Stimulated activated CD4-positive, alpha-beta T cell treated with anti-CD3 and anti-CD28 coated beads, Interleukin-15, amount 100 ng/mL, for 1 hour (primary cell): ENCODE data around the gene CD40.

Experiments
- DNase-seq, 2 donors: peaks; one replicate each; pipeline ENCODE4 v3.0.0-alpha.2; 2020; ENCODE audit warnings: low read depth in 1 of 2, low spot score in 1 of 2

CD40 gene

DNA sequence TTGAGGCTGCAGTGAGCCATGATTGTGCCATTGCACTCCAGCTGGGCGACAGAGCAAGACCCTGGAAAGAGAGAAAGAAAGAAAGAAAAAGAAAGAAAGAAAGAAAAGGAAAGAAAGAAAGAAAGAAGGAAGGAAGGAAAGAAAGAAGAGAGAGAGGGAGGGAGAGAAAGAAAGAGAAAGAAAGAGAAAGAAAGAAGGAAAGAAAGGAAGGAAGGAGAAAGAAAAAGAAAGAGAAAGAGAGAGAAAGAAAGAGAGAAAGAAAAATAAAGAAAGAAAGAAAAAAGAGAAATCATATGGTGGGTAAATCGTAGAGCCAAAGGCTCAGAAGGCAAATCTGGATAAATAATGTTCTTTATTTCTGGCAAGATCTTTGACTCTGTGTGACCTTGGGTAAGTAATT is 53.4 kb downstream of the CD40 start:
- DNase-seq = no peak

DNA sequence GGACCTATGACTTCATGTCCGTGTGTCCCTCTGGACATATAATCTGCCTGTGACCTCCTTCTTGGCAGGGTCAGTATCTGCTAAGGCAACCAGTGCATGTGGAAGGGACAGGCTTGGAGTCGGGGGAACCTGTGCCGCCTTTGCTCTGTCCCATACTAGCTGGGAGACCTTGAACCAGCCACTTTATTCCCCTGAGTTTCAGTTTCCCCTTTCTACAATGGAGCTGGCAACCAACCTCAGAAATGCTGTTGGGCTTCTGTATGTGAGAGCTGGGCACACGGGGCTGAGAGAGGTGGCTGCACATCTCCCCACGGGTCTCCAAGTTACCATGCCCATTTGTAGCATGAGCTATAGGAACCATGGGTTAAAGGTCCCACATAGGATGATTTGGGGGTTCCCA is 53.8 kb downstream of the CD40 start:
- DNase-seq = no peak

DNA sequence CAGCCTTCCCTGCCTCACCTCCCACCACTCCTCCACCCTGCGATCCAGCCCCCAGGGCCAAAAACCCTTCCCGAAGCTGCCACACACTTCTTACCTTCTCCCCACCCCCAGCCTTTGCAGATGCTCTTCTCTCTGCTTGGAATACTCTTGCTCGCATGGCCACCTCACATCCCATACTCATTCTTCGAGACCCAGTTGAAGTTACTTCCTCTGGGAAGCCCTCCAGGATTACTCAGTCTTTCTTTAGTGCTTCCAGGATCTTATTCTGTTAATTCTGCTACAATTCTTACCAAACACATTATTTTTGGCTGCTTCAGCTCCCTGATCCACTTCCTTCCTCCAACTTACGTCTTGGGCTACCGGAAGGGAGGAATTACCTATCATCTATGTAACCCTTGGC is 54.3 kb downstream of the CD40 start:
- no peak for DNase-seq

DNA sequence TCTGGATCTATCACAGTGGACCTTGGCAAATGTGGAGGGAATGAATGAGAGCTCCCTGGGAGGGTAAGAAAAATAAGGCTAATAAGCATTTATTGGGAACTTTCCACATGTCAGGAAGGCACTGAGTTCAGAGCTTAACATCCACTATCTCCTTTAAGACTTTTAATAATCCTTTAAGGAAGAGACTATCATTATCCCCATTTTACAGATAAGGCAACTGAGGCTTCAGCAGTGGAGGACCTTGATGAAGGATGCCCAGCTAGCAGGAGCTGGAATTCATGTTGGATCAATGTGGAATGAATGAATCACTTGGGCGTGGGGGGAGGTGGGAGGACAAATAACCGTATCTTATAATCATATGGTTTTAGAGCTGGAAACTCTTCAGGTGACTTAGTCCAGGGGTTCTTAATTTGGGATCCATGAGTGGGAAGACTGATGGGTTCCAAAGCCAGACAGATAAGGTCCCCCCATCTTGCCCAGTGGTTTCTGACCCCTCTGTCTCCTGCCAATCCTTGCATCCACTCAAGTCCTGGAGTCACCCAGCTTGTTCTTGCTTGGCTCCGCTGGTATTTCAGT is 54.9 kb downstream of the CD40 start:
- DNase-seq = no peak

DNA sequence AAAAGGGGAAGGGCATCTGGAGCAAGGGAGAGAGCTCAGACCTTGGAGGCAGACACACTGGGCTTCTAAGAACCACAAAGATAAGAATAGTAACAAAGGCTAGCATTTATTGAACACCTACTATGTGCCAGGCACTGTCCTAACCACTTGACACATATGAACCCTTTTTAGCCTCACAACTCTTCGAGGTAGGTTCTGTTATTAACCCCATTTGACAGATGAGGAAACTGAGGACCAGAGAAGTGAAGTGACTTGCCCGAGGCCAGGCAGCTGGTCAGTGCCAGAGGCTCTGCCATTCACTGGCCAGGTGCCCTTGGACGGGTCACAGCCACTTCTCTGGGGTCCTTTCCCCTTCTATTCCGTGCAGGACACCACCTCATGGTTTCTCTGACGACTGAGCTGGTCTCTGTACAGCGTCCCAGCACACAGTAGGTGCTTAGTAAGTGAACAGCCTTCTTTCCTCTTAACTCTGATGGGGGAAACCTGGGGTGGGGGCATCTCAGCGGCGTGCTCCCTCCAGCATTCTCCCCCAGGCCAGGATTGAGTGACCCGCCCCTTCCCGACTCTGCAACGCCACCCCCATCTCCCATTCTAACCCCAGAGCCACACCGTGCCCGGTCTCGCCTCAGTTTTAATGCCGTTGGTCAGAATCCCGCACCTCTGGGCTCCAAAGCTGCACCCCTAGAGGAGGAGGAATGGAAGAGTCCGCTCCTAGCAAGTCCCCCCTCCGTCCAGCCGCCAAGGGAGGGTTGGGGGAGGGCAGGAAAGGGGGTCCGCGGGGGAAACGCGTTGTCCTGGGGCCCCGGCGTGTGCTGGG is 55.7 kb downstream of the CD40 start:
- no peak for DNase-seq

DNA sequence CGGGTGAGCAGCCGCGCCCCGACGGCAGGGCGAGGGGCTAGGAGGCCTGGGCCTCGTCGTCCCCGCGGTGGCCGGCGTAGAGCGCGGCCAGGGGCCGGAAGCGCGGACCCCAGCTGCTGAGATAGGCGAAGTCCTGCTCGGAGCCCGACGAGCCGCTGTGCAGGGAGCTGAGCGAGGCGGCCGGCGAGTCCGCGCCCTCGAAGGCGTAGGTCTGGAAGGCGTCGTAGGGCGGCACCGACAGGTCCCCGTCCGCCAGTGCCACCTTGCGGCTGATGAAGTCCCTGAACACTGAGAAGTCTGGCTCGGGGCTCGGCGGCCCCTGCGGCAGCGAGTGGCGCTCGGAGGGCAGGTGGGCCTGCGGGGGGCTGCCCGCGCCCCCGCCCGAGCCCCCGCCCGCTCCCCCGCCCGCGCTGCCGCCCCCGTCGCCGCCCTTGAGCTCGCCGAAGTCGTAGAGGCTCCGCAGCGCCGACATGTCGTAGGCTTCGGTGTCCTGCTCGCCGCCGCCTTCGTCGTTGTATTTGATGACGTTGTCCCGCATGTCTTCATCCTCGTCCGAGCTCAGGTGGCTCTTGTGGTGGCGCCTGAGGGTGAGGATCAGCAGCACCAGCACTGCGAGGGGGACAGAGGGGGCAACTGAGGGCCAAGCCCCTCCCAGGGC is 56.5 kb downstream of the CD40 start:
- DNase-seq = peak; percentile 35 to 68

DNA sequence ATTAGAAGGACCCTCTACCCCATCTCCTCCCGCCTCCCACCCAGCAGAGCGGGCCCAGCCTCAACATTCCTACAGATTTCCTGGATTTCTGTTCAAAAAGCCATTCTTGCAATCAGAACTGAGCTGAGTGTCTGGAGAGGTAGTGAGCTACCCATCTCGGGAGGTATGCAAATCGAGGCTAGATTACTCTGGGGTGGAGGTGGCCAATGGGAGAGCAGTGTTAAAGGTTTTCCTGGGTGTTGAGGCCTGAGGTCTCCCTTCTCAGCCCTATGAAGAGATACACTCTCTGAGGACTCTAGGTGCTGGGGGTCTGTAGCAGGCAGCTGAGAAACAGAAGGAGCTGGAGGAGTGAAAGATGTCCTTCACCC is 57.0 kb downstream of the CD40 start:
- DNase-seq = no peak

DNA sequence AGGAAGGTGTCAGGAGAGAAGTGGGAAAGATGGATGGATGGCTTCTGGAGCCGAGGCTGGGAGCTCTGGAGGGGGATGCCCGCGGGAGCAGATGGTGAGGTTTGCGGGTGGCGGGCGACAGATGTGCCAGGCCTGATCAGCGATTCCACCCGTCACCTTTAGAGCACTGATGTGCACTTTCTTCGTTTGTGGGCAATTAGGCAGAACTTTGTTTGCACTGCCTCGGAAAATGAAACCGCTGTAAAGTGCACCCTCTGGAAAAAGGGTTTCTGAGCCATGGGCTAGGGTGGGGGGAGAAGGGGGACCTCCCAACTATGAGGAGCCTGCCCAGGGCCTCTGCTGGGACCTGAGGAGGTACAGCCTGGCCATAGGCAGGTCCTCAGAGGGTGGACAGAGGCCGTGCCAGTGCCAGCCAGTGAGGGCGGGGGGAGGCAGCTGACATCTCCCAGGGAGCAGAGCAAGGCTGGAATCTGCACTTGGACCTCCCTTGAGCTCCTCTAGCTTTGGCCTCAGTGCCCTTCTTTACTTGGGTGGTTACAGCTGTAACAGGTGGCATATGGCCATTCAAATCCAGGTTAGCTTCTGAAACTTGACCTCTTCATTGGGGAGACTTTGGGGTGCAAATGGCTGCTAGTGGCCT is 58.7 kb downstream of the CD40 start:
- DNase-seq = no peak

DNA sequence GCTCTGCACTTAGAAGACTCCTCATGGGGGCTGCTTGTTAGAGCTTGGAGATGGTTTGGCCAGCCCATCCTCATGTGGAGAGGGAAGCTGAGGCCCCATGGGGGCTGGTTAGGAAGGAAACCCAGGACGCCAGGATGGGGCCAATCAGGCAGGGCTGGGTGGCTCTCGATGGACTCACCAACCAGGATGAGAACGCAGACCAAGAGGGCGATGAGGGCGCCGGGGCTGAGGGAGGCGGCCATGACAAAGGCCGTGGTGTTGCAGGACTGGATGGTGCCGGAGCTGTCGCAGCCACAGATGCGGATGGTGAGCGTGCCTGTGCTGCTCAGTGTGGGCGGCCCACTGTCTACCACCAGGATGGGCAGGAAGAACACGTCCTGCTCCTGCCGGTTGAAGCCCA is 59.7 kb downstream of the CD40 start:
- no peak for DNase-seq

DNA sequence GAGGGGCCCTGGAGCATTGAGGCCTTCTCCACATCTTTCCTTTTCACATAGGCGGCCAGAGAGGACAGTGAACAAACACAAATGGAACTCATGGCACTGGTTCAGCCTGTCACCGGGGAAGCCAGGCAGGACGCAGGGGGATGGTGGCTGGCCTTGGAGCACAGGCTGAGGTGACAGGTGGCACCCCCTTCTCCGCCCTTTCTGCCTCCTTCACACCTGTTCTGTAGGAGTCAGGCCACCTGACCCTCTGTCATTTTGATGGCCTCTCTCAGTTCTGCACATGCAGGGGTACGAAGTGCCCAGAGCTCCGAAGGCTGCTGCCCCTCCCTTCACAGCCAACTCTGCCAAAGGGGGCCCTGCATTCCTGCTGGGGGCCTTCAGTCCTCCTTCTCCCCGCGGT is 60.8 kb downstream of the CD40 start:
- DNase-seq = no peak
